Measurements from ENCODE around the gene POLD4.

The POLD4 gene

GRCh38 chr11:67387069-67387468 lies 33.7 kb upstream of the POLD4 start:
- Histone ChIP-seq H3K27me3 (ENCODE audit: control insufficient read depth, insufficient read depth, low read length) (no peaks in the 10 kb centered on the region; the same call in 1 of the 2 replicates), H3K9me3 (ENCODE audit: control insufficient read depth, insufficient read depth, low read length) (no peaks in the 10 kb centered on the region), H3K36me3 (ENCODE audit: control insufficient read depth, insufficient read depth, low read length) (no peaks in the 10 kb centered on the region), H3K4me3 (ENCODE audit: low read length) (no peak overlapping the region), H3K27ac (ENCODE audit: low read length) (no peak overlapping the region), H3K4me1 (ENCODE audit: control insufficient read depth, insufficient read depth, low read length) (no peaks in the 10 kb centered on the region; the same call in 1 of the 2 replicates)
- DNase-seq (ENCODE audit: low read depth, low spot score), result no peak
- WGBS (ENCODE audit: insufficient coverage, insufficient read length), result no CpG with 5 or more reads among the region's 9 CpGs

- no peaks in the 10 kb centered on the region for H3K9me3 ChIP-seq (ENCODE audit: control insufficient read depth, insufficient read depth, low read length)
- H3K4me1 ChIP-seq (ENCODE audit: control insufficient read depth, insufficient read depth, low read length), result no peaks in the 10 kb centered on the region; the same call in 1 of the 2 replicates
- H3K36me3 ChIP-seq (ENCODE audit: control insufficient read depth, insufficient read depth, low read length), result no peaks in the 10 kb centered on the region
- H3K27me3 ChIP-seq (ENCODE audit: control insufficient read depth, insufficient read depth, low read length), result no peaks in the 10 kb centered on the region; the same call in 1 of the 2 replicates
- H3K4me3 ChIP-seq (ENCODE audit: low read length), result no peak overlapping the region
- no peak overlapping the region for H3K27ac ChIP-seq (ENCODE audit: low read length)
- WGBS (ENCODE audit: insufficient coverage, insufficient read length), result no CpG with 5 or more reads among the region's 3 CpGs
- DNase-seq (ENCODE audit: low read depth, low spot score), result no peak
These were observed 31.6 kb upstream of the POLD4 start for GRCh38 chr11:67384851-67385366.

- Histone ChIP-seq H3K9me3 (ENCODE audit: control insufficient read depth, insufficient read depth, low read length) (no peaks in the 10 kb centered on the region), H3K4me1 (ENCODE audit: control insufficient read depth, insufficient read depth, low read length) (no peaks in the 10 kb centered on the region), H3K36me3 (ENCODE audit: control insufficient read depth, insufficient read depth, low read length) (no peaks in the 10 kb centered on the region), H3K27ac (ENCODE audit: low read length) (no peak overlapping the region), H3K4me3 (ENCODE audit: low read length) (no peak overlapping the region), H3K27me3 (ENCODE audit: control insufficient read depth, insufficient read depth, low read length) (no peaks in the 10 kb centered on the region; the same call in 1 of the 2 replicates)
- DNase-seq (ENCODE audit: low read depth, low spot score), result no peak
- no CpG with 5 or more reads among the region's 16 CpGs for WGBS (ENCODE audit: insufficient coverage, insufficient read length)
These were observed 29.2 kb upstream of the POLD4 start for GRCh38 chr11:67382276-67383136.

GRCh38 chr11:67381244-67381972 lies 28.1 kb upstream of the POLD4 start:
- no peak overlapping the region for H3K4me3 ChIP-seq (ENCODE audit: low read length)
- no peak overlapping the region for H3K27ac ChIP-seq (ENCODE audit: low read length)
- no peaks in the 10 kb centered on the region for H3K9me3 ChIP-seq (ENCODE audit: control insufficient read depth, insufficient read depth, low read length)
- peaks cover 8% of the 10 kb centered on the region for H3K27me3 ChIP-seq (ENCODE audit: control insufficient read depth, insufficient read depth, low read length)
- H3K36me3 ChIP-seq (ENCODE audit: control insufficient read depth, insufficient read depth, low read length), result no peaks in the 10 kb centered on the region
- DNase-seq (ENCODE audit: low read depth, low spot score), result no peak
- no peaks in the 10 kb centered on the region for H3K4me1 ChIP-seq (ENCODE audit: control insufficient read depth, insufficient read depth, low read length)
- WGBS (ENCODE audit: insufficient coverage, insufficient read length), result no CpG with 5 or more reads among the region's 13 CpGs

GRCh38 chr11:67379061-67380058 lies 26.0 kb upstream of the POLD4 start:
- Histone ChIP-seq H3K27ac (ENCODE audit: low read length) (no peak overlapping the region), H3K36me3 (ENCODE audit: control insufficient read depth, insufficient read depth, low read length) (no peaks in the 10 kb centered on the region), H3K4me3 (ENCODE audit: low read length) (no peak overlapping the region), H3K27me3 (ENCODE audit: control insufficient read depth, insufficient read depth, low read length) (peaks cover 16% of the 10 kb centered on the region), H3K9me3 (ENCODE audit: control insufficient read depth, insufficient read depth, low read length) (no peaks in the 10 kb centered on the region), H3K4me1 (ENCODE audit: control insufficient read depth, insufficient read depth, low read length) (0 out of 2 replicates have a peak, but pooled peaks cover 6% of the 10 kb centered on the region)
- no CpG with 5 or more reads among the region's 23 CpGs for WGBS (ENCODE audit: insufficient coverage, insufficient read length)
- DNase-seq (ENCODE audit: low read depth, low spot score), result no peak

- no peaks in the 10 kb centered on the region for H3K36me3 ChIP-seq (ENCODE audit: control insufficient read depth, insufficient read depth, low read length)
- no peaks in the 10 kb centered on the region for H3K9me3 ChIP-seq (ENCODE audit: control insufficient read depth, insufficient read depth, low read length)
- H3K4me1 ChIP-seq (ENCODE audit: control insufficient read depth, insufficient read depth, low read length), result 0 out of 2 replicates have a peak, but pooled peaks cover 6% of the 10 kb centered on the region
- no peak for DNase-seq (ENCODE audit: low read depth, low spot score)
- H3K4me3 ChIP-seq (ENCODE audit: low read length), result no peak overlapping the region
- H3K27me3 ChIP-seq (ENCODE audit: control insufficient read depth, insufficient read depth, low read length), result peaks cover 18% of the 10 kb centered on the region
- WGBS (ENCODE audit: insufficient coverage, insufficient read length), result no CpG with 5 or more reads among the region's 4 CpGs
- no peak overlapping the region for H3K27ac ChIP-seq (ENCODE audit: low read length)
These were observed 25.2 kb upstream of the POLD4 start for GRCh38 chr11:67378544-67378943.

GRCh38 chr11:67376873-67377808 lies 23.8 kb upstream of the POLD4 start:
- no peak for DNase-seq (ENCODE audit: low read depth, low spot score)
- no peak overlapping the region for H3K4me3 ChIP-seq (ENCODE audit: low read length)
- H3K27ac ChIP-seq (ENCODE audit: low read length), result no peak overlapping the region
- H3K4me1 ChIP-seq (ENCODE audit: control insufficient read depth, insufficient read depth, low read length), result 0 out of 2 replicates have a peak, but pooled peaks cover 6% of the 10 kb centered on the region
- H3K27me3 ChIP-seq (ENCODE audit: control insufficient read depth, insufficient read depth, low read length), result peaks cover 18% of the 10 kb centered on the region
- H3K36me3 ChIP-seq (ENCODE audit: control insufficient read depth, insufficient read depth, low read length), result no peaks in the 10 kb centered on the region
- H3K9me3 ChIP-seq (ENCODE audit: control insufficient read depth, insufficient read depth, low read length), result no peaks in the 10 kb centered on the region
- WGBS (ENCODE audit: insufficient coverage, insufficient read length), result no CpG with 5 or more reads among the region's 6 CpGs

- H3K36me3 ChIP-seq (ENCODE audit: control insufficient read depth, insufficient read depth, low read length), result no peaks in the 10 kb centered on the region
- H3K4me1 ChIP-seq (ENCODE audit: control insufficient read depth, insufficient read depth, low read length), result peaks cover 12% of the 10 kb centered on the region
- peak overlapping the region; percentile 10; the same call in 1 of the 2 replicates for H3K4me3 ChIP-seq (ENCODE audit: low read length)
- H3K27me3 ChIP-seq (ENCODE audit: control insufficient read depth, insufficient read depth, low read length), result peaks cover 24% of the 10 kb centered on the region
- no CpG with 5 or more reads among the region's 7 CpGs for WGBS (ENCODE audit: insufficient coverage, insufficient read length)
- DNase-seq (ENCODE audit: low read depth, low spot score), result no peak
- H3K27ac ChIP-seq (ENCODE audit: low read length), result no peak overlapping the region
- H3K9me3 ChIP-seq (ENCODE audit: control insufficient read depth, insufficient read depth, low read length), result no peaks in the 10 kb centered on the region
These were observed 22.9 kb upstream of the POLD4 start for GRCh38 chr11:67376063-67376820.

All from iPS DF 6.9 (cell line).